D721Med (cell line): ENCODE data around the gene SERHL2.
"Not testable (repeated sequence)": the region's sequence is repeated elsewhere in the genome, so short reads cannot be mapped to it uniquely, and the experiment has no call there.

Source experiments
- DNase-seq: peaks from one replicate; pipeline ENCODE4 v3.0.0; 2011; ENCODE audit warnings: low spot score; ENCODE audit not compliant: insufficient read length
- FAIRE-seq: peaks from 2 replicates; lab custom pipeline; 2011; peaks lifted over from hg19 to GRCh38; lab: Jason Lieb, UNC
- CTCF ChIP-seq: IDR thresholded peaks from 2 replicates; pipeline ENCODE4 v1.5.1; 2012; ENCODE audit warnings: mild to moderate bottlenecking, control low read depth; ENCODE audit not compliant: insufficient read depth; ENCODE audit errors: missing control alignments

The SERHL2 gene

GRCh38 chr22:42553475-42554361 is at the start of gene SERHL2:
TSS of gene SERHL2 (plus strand) at chr22:42553956. CDS start at chr22:42554021, 65 bp downstream.
- FAIRE-seq (no peak), DNase-seq (peak; percentile 64)

DNA sequence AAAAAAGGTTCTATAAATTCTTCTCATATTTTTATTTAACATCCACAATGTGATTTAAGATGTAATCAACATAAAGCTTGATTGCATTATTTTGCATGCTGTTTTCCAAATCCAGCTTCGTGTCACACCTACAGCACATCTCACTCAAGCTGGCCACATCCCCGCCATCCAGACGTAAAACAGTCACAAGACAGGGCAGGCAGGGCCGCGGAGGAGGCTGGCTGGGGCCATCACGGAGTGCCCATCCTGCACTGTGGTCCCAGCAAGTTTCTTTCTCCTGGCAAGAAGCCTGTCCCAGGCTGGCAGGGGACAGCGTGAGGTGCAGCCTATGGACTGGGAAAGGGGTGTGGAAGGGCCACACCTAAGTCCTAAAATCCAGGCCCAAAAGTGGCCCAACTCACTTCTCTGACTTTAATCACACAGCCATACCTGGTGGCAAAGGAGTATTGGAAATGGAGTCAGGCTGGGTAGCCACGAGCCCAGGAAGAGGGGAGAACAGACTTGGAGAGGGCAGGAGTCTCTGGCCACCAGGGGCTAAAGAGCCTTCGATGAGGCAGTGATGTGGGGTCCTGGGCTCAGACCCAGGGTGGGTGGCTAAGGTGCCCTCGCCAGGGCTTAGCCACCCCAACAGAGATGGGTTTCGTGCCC is 45.3 kb upstream of the SERHL2 start:
- not testable (repeated sequence) for FAIRE-seq, DNase-seq

More at GRCh38 chr22:42553475-42554361, at the start of gene SERHL2:
- no peak for TF ChIP-seq CTCF

DNA sequence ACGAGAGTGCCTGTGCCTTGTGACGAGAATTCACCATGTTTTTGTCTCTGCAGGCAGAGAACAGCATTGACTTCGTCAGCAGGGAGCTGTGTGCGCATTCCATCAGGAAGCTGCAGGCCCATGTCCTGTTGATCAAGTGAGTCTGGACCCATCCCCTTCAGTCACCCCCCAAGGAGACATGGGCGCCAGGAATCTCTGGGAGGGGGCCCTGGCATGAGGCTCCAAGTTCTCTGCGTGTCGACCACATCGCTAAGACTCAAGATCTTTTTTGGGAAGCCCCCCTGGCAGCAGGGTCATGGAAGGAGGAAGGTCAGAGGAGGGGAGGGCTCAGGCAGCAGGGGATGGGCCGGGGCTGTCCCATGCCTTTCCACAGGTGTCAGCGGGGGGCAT is 44.8 kb upstream of the SERHL2 start:
- FAIRE-seq, DNase-seq: not testable (repeated sequence)

DNA sequence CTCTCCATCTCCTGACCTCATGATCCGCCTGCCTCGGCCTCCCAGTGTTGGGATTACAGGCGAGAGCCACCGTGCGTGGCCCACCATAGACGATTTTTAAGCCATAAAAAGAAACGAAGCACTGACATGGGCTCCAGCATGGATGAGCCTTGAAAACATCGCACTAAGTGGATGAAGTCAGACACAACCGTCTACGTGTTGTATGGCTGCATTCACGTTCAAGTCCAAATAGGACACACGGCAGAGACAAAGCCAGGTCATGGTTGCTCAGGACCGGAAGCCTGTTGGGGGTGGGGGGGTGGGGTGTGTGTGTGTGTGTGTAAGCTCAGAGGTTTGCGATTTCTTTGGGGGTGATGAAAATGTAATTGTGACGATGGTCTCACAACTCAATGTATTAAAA is 44.2 kb upstream of the SERHL2 start:
- FAIRE-seq (no peak), DNase-seq (no peak)
- TF ChIP-seq CTCF: no peak

- TF ChIP-seq CTCF: no peak
- DNase-seq (no peak), FAIRE-seq (no peak)
Observed at GRCh38 chr22:42511401-42511891, 42.3 kb upstream of the SERHL2 start.

DNA sequence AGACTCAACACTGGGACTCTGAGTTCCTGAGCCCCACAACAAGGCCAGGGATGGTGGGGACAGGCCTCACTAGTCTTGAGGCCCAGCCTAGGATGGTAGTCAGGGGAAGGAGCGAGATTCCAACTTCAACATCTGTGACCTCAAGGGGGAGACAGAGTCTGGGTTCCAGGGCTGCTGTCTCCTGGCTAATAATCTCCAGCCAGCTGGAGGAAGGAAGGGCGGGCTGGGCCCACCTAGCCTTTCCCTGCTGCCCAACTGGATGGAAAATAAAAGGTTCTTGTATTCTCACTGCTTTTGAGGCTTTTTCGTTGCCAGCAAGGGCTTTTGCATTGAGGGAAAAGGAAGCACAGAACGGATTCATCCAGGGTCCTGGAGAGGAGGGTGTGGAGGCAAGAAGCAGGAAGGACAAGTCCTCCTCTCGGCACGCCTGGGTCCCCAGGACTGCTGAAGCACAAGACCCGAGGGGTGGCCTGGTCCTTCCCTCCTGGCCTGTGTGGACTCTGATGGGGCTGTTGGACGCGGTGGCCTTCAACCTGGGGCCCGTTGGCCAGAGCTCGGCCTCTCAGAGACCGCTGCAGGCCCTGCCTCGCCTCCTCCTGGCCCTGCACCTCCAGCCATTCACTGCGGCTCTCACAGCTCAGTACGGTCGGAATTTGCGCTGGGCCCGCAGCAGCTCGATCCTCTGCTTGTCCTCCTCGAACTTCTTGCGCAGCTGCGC is 41.3 kb upstream of the SERHL2 start:
- peak; percentile 27 for TF ChIP-seq CTCF
- FAIRE-seq, DNase-seq: not testable (repeated sequence)

GRCh38 chr22:42514331-42514730 is 39.4 kb upstream of the SERHL2 start:
- FAIRE-seq: not testable (repeated sequence)

GRCh38 chr22:42515304-42515703 is 38.5 kb upstream of the SERHL2 start:
- FAIRE-seq, DNase-seq: not testable (repeated sequence)

More at GRCh38 chr22:42514331-42514730, 39.4 kb upstream of the SERHL2 start:
- not testable (repeated sequence) for DNase-seq
